ENCODE results near the gene PCDHA2.
A peak's percentile ranks its signal among the peaks of the same experiment; 100 is the strongest.
"Not testable (repeated sequence)": the region's sequence is repeated elsewhere in the genome, so short reads cannot be mapped to it uniquely, and the experiment has no call there.

PCDHA2 gene

GRCh38 chr5:140794595-140795258 lies at the start of gene PCDHA2:
Gene PCDHA2 (plus strand): TSS chr5:140794852.
- FAIRE-seq: no peak

DNA sequence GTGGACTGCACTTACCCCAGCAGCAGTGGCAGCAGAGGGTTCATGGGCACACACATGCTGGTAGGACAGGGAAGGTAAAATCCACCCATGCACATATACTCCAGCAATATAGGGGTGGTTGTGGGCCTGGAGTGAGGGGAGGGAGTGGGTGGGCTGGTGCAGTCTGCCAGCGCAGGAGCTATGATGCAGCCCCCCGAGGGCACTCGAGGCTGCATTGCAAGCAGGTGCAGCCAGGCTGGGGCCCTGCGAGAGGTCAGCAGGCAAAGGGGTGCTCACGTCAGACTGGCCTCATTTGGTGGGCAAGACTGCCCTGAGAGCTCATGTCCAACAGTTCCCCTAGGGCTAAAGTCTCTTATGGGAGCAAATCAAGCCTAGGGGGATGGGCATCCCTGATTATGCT lies 41.1 kb upstream of the PCDHA2 start:
- FAIRE-seq (no peak), DNase-seq (ENCODE audit: low spot score) (no peak)

More at GRCh38 chr5:140794595-140795258, at the start of gene PCDHA2:
- no peak for DNase-seq (ENCODE audit: low spot score)

GRCh38 chr5:140764177-140764973 lies 30.3 kb upstream of the PCDHA2 start:
- FAIRE-seq: no peak

GRCh38 chr5:140767444-140767843 lies 27.2 kb upstream of the PCDHA2 start:
- FAIRE-seq: no peak

More at GRCh38 chr5:140764177-140764973, 30.3 kb upstream of the PCDHA2 start:
- no peak for DNase-seq (ENCODE audit: low spot score)

GRCh38 chr5:140780512-140780911 lies 14.1 kb upstream of the PCDHA2 start:
- FAIRE-seq: no peak
- DNase-seq (ENCODE audit: low spot score): no peak

More at GRCh38 chr5:140767444-140767843, 27.2 kb upstream of the PCDHA2 start:
- no peak for DNase-seq (ENCODE audit: low spot score)

- peak; percentile 10 for DNase-seq (ENCODE audit: low spot score)
- FAIRE-seq: no peak
Measured at GRCh38 chr5:140785905-140786686, 8.6 kb upstream of the PCDHA2 start, which contains the start of gene PCDHA1. Gene PCDHA1 (plus strand): TSS chr5:140786140.

- not testable (repeated sequence) for FAIRE-seq; DNase-seq (ENCODE audit: low spot score)
Measured at GRCh38 chr5:140787422-140787821, 7.2 kb upstream of the PCDHA2 start.

DNA sequence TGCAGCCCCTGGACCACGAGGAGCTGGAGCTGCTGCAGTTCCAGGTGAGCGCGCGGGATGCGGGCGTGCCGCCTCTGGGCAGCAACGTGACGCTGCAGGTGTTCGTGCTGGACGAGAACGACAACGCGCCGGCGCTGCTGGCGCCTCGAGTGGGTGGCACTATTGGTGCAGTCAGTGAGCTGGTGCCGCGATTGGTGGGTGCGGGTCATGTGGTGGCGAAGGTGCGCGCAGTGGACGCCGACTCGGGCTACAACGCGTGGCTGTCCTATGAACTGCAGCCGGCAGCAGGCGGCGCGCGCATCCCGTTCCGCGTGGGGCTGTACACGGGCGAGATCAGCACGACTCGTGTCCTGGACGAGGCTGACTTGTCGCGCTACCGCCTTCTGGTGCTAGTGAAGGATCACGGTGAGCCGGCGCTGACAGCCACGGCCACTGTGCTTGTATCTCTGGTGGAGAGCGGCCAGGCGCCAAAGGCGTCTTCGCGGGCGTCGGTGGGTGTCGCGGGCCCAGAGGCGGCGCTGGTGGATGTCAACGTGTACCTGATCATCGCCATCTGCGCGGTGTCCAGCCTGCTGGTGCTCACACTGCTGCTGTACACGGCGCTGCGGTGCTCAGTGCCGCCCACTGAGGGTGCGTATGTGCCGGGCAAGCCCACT lies 6.7 kb upstream of the PCDHA2 start:
- not testable (repeated sequence) for DNase-seq (ENCODE audit: low spot score); FAIRE-seq

DNA sequence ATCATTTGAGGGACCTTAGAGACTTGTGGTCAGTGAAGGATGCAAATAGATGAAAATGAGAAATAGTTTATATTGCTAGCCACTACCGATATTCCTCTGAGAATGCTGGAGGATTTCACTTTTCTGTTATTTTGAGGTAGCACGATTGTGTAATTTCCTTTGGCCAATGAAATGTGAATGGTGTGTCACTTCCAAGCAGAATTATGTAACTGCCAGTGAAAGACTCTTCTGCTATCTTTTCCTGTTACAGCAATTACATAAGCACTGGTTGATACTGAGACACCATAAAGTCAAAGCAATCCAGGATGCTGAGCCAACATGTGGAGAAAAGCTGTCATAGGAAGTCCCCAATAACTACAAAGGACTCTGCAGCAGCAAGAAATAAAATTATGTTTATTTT lies 3.6 kb upstream of the PCDHA2 start:
- DNase-seq (ENCODE audit: low spot score): no peak
- FAIRE-seq: no peak

DNA sequence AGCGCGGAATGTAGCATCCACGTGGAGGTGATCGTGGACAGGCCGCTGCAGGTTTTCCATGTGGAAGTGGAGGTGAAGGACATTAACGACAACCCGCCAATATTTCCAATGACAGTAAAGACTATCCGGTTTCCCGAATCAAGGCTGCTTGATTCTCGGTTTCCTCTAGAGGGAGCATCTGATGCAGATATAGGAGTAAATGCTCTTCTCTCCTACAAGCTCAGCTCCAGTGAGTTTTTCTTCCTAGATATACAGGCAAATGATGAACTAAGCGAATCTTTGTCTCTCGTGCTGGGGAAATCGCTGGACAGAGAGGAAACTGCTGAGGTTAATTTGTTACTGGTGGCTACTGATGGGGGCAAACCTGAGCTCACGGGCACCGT lies 598 bp downstream of the PCDHA2 start:
- no peak for FAIRE-seq
- peak; percentile 10 for DNase-seq (ENCODE audit: low spot score)

DNA sequence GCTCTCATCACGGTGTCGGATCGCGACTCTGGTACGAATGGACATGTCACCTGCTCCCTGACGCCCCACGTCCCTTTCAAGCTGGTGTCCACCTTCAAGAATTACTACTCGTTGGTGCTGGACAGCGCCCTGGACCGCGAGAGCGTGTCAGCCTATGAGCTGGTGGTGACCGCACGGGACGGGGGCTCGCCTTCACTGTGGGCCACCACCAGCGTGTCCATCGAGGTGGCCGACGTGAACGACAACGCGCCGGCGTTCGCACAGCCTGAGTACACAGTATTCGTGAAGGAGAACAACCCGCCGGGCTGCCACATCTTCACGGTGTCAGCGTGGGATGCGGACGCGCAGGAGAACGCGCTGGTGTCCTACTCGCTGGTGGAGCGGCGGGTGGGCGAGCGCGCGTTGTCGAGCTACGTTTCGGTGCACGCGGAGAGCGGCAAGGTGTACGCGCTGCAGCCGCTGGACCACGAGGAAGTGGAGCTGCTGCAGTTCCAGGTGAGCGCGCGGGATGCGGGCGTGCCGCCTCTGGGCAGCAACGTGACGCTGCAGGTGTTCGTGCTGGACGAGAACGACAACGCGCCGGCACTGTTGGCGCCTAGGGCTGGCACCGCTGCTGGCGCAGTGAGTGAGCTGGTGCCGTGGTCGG lies 1.5 kb downstream of the PCDHA2 start:
- peak; percentile 5 for FAIRE-seq
- DNase-seq (ENCODE audit: low spot score): not testable (repeated sequence)

- FAIRE-seq (no peak), DNase-seq (ENCODE audit: low spot score) (no peak)
Measured at GRCh38 chr5:140796718-140797095, 2.1 kb downstream of the PCDHA2 start.

GRCh38 chr5:140800816-140801493 lies 6.3 kb downstream of the PCDHA2 start, which contains the start of gene PCDHA3:
Gene PCDHA3 (plus strand): TSS chr5:140801057.
- FAIRE-seq (no peak), DNase-seq (ENCODE audit: low spot score) (no peak)

DNA sequence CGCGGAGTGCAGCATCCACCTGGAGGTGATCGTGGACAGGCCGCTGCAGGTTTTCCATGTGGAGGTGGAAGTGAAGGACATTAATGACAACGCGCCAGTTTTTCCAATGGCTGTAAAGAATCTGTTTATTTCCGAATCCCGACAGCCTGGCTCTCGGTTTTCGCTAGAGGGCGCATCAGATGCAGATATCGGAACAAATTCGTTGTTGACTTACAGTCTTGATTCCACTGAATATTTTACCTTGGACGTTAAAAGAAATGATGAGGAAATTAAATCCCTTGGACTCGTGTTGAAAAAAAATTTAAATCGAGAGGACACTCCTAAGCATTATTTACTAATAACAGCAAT lies 6.8 kb downstream of the PCDHA2 start:
- FAIRE-seq: no peak
- DNase-seq (ENCODE audit: low spot score): no peak

- FAIRE-seq; DNase-seq (ENCODE audit: low spot score): not testable (repeated sequence)
Measured at GRCh38 chr5:140802381-140802780, 7.7 kb downstream of the PCDHA2 start.

DNA sequence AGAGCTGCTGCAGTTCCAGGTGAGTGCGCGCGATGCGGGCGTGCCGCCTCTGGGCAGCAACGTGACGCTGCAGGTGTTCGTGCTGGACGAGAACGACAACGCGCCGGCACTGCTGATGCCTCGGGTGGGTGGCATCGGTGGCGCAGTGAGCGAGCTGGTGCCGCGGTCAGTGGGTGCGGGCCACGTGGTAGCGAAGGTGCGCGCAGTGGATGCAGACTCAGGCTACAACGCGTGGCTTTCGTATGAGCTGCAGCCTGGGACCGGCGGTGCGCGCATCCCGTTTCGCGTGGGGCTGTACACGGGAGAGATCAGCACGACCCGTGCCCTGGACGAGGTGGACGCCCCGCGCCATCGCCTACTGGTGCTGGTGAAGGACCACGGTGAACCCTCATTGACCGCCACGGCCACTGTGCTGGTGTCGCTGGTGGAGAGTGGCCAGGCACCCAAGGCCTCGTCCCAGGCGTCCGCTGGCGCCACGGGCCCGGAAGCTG lies 8.2 kb downstream of the PCDHA2 start:
- DNase-seq (ENCODE audit: low spot score) (no peak), FAIRE-seq (no peak)

DNA sequence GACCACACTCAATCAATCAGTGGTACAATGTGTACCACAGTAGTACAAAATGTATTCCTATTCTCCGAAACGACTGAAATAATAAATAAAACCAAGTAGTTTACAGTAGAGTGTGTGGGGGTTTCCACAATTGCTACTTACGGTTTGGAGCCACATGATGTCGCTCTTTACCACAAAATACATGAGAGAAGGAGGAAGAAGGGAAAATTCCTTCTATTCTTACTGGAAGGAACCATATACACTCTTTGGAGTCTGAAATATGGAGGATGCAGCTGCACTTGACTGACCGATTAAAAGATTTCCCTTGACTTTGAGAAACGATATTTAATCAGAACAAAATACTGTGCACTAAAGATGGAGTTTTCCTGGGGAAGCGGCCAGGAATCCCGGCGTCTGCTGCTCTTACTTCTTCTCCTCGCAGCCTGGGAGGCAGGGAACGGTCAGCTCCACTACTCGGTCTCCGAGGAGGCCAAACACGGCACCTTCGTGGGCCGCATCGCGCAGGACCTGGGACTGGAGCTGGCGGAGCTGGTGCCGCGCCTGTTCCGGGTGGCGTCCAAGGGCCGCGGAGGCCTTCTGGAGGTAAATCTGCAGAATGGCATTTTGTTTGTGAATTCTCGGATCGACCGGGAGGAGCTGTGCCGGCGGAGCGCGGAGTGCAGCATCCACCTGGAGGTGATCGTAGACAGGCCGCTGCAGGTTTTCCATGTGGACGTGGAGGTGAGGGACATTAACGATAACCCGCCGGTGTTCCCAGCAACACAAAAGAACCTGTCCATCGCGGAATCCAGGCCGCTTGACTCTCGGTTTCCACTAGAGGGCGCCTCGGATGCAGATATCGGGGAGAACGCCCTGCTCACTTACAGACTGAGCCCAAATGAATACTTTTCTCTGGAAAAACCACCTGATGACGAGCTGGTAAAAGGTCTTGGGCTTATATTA lies 12.5 kb downstream of the PCDHA2 start, which contains the start of gene PCDHA4:
Gene PCDHA4 (plus strand): TSS at position 235 of the 942 bp plus-strand sequence.
- FAIRE-seq: no peak

GRCh38 chr5:140808241-140808888 lies 13.7 kb downstream of the PCDHA2 start:
- FAIRE-seq: peak; percentile 20
- not testable (repeated sequence) for DNase-seq (ENCODE audit: low spot score)

More for the DNA sequence above, 12.5 kb downstream of the PCDHA2 start, which contains the start of gene PCDHA4:
- peak; percentile 49 for DNase-seq (ENCODE audit: low spot score)

All from urothelium cell line (cell line).